ENCODE measurements around the gene SMPD2.
"Not testable (repeated sequence)": the region's sequence is repeated elsewhere in the genome, so short reads cannot be mapped to it uniquely, and the experiment has no call there.

Gene SMPD2

DNA sequence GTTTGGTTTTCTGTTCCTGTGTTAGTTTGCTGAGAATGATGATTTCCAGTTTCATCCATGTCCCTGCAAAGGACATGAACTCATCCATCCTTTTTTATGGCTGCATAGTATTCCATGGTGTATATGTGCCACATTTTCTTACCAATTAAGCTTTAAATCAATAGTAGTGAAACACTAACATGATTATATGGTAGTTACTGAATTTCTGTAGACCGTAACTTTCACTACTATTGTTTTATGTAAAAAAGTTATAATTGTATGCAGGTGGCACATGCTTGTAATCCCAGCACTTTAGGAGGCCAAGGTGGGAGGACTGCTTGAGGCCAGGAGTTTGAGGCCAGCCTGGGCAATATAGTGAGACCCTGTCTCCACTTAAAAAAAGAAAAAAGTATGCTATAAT lies 20.7 kb downstream of the SMPD2 start:
- DNase-seq (ENCODE audit: low spot score): not testable (repeated sequence)

DNA sequence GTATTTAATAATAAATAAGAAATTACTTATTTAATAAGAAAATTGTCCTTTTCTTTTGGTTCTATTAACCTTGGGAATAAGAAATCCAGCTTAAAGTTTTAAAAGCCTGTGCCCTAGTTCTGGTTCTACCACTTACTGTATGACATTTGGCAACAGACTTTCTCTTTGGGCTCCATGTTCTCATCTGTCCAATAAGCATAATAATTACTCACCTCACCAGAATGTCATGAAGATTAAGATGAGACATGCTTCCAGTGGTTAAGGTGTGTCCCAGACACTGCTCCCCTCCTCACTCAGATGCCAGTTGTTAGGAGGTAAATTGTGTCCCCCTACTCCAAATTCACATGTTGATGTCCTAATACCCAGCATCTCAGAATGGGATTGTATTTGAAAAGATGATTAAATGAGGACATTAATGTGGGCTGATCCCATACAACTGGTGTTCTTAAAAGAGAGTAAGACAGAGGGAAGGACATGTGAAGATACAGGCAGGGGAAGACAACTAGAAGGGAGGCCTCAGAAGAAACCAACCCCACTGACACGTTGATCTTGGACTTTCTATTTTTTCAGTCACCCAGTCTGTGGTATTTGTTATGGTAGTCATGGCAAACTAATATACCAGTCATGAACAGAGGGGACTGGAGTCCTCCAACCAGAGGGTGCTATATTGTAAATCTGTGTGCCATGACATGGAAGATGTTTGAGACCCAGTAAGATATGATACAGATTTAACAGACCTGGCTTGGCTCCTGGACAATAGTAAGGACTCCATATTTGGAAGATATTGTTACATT lies 21.4 kb downstream of the SMPD2 start:
- DNase-seq (ENCODE audit: low spot score): no peak

DNA sequence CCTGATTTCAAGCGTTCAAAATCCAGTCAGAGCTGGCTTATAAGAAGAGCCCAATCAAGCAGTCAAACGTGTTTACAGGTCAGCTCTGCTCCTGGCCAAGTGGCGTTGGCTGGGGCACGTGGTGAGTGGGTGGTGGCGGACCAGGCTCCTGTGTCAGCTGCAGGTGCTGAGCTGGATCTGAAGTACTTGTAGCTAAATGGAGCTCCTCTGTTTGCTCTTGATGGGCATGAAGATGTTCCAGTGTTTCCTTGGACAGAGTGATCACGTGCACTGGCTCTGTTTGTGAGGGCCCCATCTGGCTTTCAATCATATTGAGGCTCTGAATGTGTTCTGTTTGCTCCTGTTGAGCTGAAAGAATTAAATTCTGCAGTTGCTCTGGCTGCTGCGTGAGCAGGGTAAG lies 25.2 kb downstream of the SMPD2 start:
- DNase-seq (ENCODE audit: low spot score): no peak

DNA sequence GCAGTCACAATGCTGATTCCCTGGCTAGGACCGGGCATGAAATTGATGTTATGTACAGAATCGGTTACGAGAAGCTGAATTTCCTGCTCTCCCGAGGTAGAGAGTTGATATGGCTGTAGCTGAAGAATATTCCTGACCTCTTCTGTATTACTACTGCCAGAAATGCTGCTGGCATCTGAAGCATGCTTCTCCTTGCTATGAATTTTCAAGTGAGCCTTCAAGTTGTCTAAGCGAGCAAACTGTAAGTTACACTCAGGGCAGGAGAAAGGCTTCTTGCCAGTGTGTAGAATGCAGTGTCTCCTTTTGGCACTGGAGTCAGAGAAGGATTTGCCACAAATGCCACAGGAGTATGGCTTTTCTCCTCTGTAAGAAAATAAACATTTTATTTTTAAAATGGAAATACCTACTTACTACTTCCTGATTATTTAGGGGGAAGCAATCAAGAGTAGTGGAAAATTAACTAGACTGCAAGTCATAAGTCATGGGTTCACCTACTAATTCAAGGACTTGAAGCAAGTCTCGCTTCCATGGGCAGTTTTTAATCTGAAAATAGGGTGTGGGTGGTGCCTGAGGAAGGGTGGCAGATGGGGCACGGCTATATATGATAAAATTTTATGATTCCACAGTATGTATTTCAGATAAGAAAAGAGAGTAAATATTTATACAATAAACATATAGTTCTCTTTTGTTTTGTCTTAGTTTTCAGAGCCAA lies 25.8 kb downstream of the SMPD2 start:
- DNase-seq (ENCODE audit: low spot score): no peak

DNA sequence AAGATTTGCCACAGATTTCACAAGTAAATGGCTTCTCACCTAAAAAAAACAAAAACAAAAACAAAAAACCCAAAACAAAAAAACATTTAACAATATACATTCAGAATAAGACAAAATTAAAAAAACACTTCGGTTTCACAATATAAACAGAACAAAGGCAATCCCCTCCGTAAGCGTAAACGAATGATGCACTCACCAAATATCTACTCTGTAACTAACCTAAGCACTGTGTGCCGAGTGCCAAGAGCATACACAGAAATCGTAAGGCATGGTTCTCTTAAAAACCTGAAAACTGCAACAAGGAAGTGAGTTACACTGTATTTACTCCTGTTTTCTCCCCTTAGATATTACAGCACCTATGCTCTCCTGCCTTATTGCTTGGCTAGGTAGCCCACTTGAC lies 27.2 kb downstream of the SMPD2 start:
- DNase-seq (ENCODE audit: low spot score): no peak

DNA sequence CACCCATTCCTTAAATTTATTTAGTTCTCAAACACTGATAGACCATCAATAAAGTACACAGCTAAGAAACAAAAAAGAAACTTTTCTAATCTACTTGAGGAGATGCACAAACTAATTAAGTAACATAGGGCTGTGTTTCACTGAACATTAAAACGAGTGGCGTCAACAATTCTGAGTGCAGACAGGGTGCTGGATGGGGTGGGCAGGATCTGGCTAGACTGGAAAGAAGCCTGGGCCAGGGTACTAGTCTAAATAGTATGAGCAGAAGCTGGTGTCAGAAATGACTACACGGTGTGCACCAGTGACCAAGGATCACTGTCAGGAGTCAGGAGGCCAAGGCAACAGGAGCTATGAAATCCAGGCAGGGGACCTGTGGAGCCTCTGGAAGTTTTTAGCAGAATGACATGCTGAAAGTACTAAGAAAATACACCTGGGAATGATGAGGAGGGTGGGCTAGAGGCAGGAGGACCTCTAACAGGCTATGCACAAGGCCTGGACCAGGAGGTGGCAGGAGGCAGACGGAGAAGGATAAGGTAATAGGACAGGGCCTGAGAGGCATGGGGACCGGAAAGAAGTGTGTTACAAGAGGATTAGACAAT lies 29.2 kb downstream of the SMPD2 start:
- no peak for DNase-seq (ENCODE audit: low spot score)

DNA sequence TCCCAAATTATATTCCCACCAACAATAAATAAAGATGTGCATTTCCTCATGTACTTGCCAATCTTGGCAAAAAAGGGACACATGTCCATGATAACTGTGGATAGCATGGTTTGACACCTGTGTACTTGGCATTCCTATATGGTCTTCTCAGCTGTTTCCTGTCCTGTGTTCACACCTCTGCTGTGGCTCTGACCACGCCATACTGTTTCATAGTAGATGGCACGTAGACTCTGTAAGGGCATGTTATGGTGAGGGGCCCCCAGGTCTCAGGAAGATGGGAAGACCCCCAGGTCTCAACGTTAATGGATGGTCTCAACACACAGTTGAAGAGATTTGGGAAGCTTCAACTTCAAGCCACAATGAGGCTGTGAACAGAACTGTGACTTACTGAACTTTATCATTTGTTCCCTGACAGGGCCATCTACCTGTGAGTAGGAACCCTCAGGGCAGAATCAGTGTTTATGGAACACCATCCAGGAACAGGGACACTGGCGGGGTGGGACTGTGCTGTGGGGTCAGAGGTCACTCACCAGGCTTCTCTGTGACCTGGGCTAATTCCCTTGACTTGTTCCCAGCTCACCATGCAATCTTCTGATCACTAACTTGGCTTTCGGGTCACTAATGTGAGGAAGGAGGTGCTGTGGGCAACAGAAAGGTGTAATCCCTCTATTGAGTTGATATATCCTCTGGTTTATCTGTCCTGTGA lies 30.7 kb downstream of the SMPD2 start:
- DNase-seq (ENCODE audit: low spot score): no peak

DNA sequence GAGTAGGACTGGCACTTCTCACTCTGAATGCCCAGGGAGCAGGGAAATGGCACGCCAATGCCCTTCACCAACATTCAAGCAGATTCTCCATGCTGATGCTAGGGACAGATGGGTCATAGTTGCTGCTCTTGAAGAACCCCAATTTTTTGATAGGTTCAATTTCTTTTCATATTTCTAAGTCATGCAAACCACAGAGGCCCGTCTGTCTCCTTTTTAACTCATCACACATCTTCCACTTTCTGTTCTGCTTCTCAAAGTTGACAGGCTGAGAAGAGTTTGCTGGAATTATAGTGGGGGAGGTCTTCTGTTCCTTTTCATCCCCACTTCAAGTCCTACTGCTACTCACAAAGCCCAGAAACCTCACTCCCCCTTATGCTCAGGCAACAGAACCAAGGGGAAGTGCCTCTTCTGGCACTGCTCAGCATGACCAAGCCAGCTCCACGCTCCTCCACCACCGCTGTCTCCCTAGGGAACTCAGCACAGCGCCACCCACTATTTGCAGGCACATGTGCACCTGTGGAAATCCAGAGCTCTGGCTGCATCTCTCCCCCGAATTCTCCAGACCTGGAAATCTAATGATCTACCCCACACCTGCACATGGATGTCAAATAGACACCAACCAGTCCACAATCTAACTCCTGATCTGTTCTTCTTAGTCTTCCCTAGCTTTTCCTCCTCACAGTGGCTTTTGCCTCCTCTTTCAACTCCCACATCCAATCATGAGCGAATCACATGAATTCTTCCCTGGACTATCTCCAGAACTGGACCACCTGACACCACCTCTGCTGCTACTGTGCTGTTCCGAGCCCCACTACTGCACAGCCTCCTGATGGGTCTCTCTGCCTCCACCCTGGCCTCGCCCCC lies 31.8 kb downstream of the SMPD2 start:
- no peak for DNase-seq (ENCODE audit: low spot score)

DNA sequence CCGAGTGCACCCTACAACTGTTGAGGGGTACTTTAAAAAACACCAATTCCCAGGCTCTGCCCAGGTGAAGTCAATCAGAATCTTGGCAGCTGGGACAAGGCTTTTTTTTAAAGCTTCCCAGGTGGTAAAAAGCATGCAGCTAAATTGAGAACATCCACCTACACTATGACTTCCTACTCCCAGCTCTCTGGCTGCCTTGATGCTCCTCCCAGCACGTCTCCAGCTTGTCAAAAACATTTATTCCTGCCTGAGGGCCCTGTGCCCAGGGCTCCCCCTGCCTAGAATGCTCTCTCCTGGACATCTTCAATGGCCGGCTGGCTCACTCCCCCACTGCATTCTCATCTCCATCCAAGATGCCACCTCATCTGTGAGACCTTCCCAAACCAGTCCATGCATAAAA lies 32.6 kb downstream of the SMPD2 start:
- DNase-seq (ENCODE audit: low spot score): no peak

DNA sequence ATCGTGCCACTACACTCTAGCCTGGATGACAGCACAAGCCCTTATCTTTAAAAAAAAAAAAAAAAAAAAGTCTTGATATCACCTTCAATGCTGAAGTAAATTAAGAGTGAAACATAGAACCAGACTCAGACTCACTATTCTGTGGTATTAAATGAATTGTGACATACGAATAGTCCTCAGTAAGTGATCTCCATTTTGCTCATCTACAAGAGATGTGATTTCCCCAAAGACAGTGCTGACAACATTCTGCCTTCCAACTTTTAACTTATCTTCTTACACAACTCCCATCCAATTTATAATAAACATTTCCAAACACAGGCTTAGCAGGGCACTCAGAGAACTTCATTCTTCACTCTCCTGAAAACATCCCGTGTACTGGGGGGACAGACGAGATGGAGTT lies 34.5 kb downstream of the SMPD2 start:
- DNase-seq (ENCODE audit: low spot score): no peak

DNA sequence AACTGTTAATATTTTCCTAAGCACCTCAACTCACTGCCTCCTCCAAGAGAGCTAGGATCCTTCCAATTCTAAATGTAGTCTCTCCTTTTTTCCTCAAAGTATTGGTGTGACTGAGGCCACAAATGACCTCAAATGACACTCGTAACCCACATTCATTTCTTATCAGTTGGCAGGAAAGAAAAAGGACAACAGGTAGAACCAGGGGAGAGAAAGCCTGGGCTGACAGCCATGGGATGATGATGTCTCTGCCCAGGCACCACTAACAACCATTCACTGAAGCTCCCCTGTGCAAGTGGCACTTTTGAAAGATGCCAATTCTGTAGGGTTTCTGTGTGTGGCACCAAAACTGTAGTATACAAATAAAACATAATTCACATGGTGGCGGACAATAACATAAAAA lies 35.1 kb downstream of the SMPD2 start:
- DNase-seq (ENCODE audit: low spot score): no peak

DNA sequence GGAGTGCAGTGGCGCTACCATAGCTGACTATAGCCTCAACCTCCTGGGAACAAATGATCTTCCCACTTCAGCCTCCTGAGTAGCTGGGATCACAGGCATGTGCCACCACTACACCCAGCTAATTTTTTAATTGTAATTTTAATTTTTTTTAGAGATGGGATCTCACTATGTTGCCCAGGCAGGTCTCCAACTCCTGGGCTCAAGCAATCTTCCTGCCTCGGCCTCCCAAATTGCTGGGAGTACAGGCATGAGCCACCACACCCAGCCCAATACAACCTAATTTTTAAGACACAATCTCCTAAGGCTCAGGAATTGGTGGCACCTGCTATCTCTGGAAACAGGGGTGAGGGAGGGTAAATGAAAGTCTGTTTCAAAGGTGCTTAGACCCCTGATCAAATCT lies 36.7 kb downstream of the SMPD2 start:
- DNase-seq (ENCODE audit: low spot score): no peak

DNA sequence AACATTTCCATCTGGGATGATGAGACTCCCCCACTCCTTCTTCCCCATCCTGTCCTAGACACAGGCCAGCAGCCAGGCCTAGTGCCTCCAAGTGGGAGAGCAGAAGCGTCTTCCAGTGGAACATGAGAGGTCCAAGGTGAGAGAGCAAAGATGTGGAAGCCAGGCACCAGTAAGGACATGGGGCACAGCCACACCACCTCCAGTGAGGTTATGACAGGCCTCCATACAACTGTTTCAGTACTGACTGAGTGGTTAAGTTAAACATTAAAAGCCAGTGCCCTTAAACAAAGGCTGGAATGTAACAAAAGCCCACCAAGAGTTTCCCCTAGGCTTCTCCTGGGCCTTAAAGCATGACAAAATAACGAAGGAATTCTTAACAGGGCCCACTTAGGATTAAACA lies 37.2 kb downstream of the SMPD2 start:
- no peak for DNase-seq (ENCODE audit: low spot score)

DNA sequence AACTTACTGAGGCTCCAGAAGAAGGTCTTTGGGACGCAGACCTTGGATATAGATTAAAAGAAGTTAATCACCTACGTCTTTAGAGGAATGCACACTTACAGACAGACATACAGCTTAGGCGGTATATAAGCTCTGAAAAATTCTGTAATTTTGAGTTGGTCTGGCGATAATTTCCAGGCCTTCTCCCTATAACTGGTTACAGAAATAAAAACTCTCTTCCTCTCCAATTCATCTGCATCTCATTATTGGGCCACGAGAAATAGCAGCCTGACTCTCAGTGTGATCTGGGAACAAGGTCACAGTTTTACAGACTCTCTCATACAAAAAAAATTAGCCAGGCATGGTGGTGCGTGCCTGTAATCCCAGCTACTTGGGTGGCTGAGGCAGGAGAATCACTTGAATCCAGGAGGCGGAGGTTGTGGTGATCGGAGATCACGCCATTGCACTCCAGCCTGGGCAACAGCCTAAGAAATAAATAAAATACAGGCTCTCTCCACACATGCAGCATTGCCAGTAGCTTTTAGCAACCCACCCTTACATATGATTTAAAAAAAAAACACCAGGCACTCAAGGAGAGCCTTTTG lies 37.8 kb downstream of the SMPD2 start:
- no peak for DNase-seq (ENCODE audit: low spot score)

DNA sequence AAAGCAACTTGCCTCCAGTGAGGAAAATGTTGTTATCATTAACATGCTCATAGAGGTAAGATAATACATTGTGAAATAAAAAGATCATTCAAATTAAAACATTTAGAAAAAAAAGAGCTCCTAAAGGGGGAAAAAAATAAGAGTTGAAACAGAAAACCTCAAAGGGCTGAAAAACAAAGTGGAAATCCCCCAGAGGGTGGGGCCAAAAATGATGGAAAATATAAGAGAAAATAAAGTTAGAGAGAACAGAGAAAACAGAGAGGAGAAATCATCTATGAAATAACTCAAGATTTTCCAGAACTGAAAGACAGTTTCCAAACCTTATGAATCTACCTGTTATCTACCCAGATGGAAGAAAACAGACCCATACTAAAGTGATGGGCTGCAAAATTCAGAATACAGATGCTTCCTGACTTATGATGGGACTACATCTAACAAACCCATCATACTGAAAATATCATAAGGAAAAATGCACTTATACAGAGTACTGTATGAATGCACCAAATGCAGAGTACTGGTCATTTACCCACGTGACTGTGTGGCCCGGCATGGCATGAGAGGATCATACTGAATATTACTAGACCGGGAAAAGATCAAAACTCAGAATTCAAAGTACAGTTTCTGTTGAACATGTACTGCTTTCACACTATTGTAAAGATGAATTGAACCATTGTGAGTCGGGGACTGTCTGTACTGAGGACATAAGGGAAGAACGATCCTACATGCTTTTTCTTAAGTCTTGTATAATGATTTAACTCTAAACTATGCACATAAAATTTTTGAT lies 38.5 kb downstream of the SMPD2 start:
- DNase-seq (ENCODE audit: low spot score): no peak

DNA sequence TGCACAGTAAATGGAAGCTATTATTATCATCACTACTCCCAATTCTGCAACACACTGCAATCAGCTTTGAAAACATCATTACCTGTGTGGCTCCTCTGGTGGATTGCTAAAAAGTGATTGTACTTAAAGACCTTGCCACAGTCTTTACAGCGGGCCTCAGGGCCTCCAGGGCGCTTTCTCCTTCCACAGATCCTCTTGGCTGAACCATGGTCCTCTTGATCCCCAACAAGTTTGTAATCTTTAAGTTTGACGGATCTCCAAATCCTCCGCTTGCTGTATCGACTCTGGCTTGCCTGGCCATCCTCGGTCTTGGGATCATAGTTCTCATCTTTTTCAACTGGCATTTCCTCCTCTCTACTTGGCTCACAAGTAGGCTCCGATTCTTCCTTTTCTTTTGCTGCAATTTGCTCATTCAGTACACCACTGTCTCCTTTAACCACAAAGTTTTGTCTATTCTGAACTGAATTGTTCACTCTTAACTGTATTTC lies 40.5 kb downstream of the SMPD2 start:
- DNase-seq (ENCODE audit: low spot score): no peak

DNA sequence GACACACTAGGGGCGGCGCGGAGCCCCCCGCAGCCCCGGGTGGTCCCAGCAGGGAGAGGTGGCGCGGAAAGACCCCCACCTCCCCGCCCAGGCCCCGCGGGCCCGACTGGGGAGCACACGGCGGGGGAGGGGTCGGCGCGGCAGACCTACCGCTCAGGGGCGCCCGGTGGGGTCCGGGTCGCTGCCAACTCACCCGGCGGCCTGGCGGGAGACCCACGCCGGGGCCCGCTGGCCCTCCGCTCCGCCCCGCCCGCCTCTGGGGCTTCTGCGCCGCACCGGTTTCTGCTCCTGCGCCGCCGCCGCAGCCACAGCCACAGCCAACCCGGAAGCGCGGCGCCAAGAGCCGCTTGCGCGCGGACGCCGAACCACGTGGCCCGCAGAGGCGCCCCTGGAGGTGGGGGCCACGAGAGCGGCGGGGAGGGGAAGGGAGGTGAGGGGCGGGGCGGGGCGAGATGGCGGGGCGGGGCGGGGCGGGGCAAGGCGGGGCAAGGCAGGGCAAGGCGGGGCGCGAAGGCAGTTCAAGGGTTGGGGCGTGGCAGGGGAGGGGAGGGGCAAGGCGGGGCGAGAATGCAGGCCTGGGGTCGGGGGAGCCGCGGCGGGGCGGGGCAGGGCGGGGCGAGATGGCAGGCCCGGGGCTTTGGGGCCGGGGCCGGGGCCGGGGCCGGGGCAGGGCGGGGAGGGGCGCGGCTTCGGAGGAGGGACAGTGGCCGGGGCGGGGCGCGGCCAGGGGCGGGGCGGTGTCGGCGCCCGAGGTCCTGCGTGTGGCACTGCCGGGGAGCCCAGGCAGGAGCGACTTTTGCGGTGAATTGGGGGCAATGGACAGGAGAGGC lies 42.6 kb downstream of the SMPD2 start, which contains the start of gene ZBTB24:
ZBTB24 (minus strand) TSS at position 315 of the 830 bp plus-strand sequence. CDS start 1,193 bp downstream, outside the sequence.
- DNase-seq (ENCODE audit: low spot score): peak; percentile 83

DNA sequence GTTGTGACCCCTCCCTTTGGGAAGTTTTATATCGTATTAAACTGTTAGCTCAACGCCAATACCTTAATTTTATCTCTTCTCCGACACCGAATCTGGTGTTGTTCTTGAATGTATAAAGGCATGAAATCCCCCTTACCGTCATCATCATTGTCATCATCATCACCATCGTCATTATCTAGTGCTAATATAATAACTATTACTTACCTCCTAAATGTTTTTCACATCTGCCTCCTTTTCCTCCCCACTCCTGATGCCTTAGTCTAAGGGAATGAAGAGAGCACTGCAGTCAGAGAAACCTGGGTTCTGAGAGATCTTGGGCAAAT lies 43.2 kb downstream of the SMPD2 start:
- DNase-seq (ENCODE audit: low spot score): no peak

DNA sequence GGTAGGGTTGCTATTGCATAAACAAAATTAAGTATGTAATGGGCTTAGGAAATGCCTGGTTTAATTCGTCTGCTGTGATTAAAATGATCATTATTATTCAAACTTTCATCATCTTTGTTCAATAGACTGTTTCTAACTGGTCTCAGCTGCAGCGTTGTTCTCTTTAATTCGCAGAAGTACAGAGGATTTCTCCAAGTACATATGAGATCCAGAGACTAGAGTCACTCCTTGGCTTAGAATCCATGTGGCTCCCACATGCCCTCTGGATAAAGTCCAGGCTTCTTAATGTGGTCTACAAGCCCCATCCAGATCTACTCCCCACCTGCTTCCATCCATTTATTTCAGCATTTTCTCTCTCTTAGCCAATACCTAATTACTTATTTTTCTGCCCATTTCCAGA lies 43.6 kb downstream of the SMPD2 start:
- no peak for DNase-seq (ENCODE audit: low spot score)

Data from HuH-7 (cell line).